SK-MEL-5 (cell line): ENCODE measurements around the gene FGFRL1. TPM values are rescaled to one million over a fixed set of nuclear protein-coding genes. Genes with fewer than 3 reads are reported as not detected.
A peak's percentile ranks its signal among the peaks of the same experiment; 100 is the strongest.
"Not testable (repeated sequence)": the region's sequence is repeated elsewhere in the genome, so short reads cannot be mapped to it uniquely, and the experiment has no call there.

Experiments
- DNase-seq: peaks from one replicate; pipeline ENCODE4 v3.0.0-alpha.2; 2016; ENCODE audit warnings: low read depth, low spot score
- in situ Hi-C: cut with HindIII; loops from 2 replicates; pipeline ENCODE4 v1.10.0; 2016; ENCODE audit warnings: low sequenced_read_pairs, high pct_unique_total_duplicates, low pct_unique_long_range_greater_than_20kb
- total RNA-seq: library from RNA; depleted of rRNA; stranded (reverse); fragments of >200 nt; shearing (Covaris generic); gene quantifications from 2 replicates; pipeline ENCODE4 v1.2.3, GENCODE V29; 2014

Gene FGFRL1
- total RNA-seq, 1 experiment from 2014 or later, result 6.6 TPM

- no peak for DNase-seq
- in situ Hi-C loops, result no loop called here
Measured at GRCh38 chr4:988726-989721, 22.4 kb upstream of the FGFRL1 start.

- in situ Hi-C loops, result no loop called here
- no peak for DNase-seq
Measured at GRCh38 chr4:989722-990471, 21.5 kb upstream of the FGFRL1 start.

- in situ Hi-C loops, result no loop called here
- DNase-seq, result no peak
Measured at GRCh38 chr4:990746-991367, 20.6 kb upstream of the FGFRL1 start.

GRCh38 chr4:991451-992296 lies 19.8 kb upstream of the FGFRL1 start:
- DNase-seq, result no peak
- in situ Hi-C loops, result no loop called here

- peak; percentile 58 for DNase-seq
- in situ Hi-C loops, result no loop called here
Measured at GRCh38 chr4:992297-993110, 18.9 kb upstream of the FGFRL1 start.

- in situ Hi-C loops, result no loop called here
- no peak for DNase-seq
Measured at GRCh38 chr4:993111-994029, 18.1 kb upstream of the FGFRL1 start, which contains the start of gene SLC26A1. Gene SLC26A1, minus strand, starts transcription at chr4:993404. Its CDS starts 1,701 bp downstream, at chr4:991703.

- in situ Hi-C loops, result no loop called here
Measured at GRCh38 chr4:995311-996026, 16.0 kb upstream of the FGFRL1 start.

GRCh38 chr4:996030-996996 lies 15.1 kb upstream of the FGFRL1 start:
- DNase-seq, result no peak
- in situ Hi-C loops, result no loop called here

More at GRCh38 chr4:995311-996026, 16.0 kb upstream of the FGFRL1 start:
- DNase-seq, result peak; percentile 9

GRCh38 chr4:996997-997374 lies 14.4 kb upstream of the FGFRL1 start:
- in situ Hi-C loops, result no loop called here
- DNase-seq, result no peak

GRCh38 chr4:997375-998071 lies 13.9 kb upstream of the FGFRL1 start:
- in situ Hi-C loops, result no loop called here
- DNase-seq, result no peak

GRCh38 chr4:998096-998691 lies 13.2 kb upstream of the FGFRL1 start:
- in situ Hi-C loops, result no loop called here

GRCh38 chr4:999240-999863 lies 12.1 kb upstream of the FGFRL1 start:
- DNase-seq, result peak; percentile 35
- in situ Hi-C loops, result not testable (repeated sequence)

More at GRCh38 chr4:998096-998691, 13.2 kb upstream of the FGFRL1 start:
- DNase-seq, result no peak
